ENCODE data around the gene LCAT. TPM values are rescaled to one million over a fixed set of nuclear protein-coding genes. Genes with fewer than 3 reads are reported as not detected.

The LCAT gene
- total RNA-seq, 6 experiments from 2014 or later = 17.6 to 21.8 (median 19.8) TPM

DNA sequence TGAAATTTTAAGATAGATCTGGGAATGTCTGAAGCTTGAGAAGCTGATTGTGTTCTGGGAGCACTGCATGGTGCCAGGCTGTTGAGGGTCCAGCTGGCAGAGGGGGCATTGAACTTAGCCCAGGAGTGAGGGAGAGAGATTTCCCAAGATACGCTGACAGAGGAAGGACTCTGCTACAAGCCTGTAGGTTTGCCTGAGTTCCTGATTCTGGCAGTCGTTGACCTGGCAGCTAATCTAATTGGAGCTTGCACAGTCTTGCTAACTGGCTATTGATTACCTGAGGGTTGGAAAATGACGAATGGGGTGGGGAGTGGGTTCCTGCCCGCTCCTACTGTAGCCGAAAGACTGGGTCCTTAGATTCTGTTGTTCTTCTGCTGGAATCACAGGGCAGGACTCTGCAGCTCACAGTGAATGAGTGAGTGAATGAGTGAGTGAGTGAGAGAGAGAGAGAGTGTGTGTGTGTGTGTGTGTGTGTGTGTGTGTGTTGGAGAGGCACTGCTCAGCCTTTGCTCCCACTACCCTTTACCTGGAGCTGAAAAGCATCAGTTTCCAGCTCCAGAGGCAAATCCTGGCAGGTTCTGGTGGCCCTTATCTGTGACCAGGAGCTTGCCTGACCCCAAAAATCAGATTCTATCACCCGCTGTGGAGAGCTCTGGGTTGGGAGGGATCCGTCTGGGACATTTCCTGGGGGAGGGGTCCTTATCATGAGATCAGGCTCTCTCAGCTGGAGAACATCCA lies 29.0 kb downstream of the LCAT start:
- no peak for DNase-seq
- Mint-ChIP-seq H3K4me3 (no peak overlapping the region), H3K36me3 (ENCODE audit: low read depth) (peaks cover 5% of the 10 kb centered on the region; the same call in 1 of the 2 replicates), H3K4me1 (ENCODE audit: low read depth) (peaks cover 54% of the 10 kb centered on the region), H3K27ac (peak overlapping the region; percentile 61; the same call in 1 of the 2 replicates), H3K9me3 (no peaks in the 10 kb centered on the region), H3K27me3 (ENCODE audit: insufficient read depth) (peaks cover 3% of the 10 kb centered on the region)
- TF ChIP-seq, protein P1, sequence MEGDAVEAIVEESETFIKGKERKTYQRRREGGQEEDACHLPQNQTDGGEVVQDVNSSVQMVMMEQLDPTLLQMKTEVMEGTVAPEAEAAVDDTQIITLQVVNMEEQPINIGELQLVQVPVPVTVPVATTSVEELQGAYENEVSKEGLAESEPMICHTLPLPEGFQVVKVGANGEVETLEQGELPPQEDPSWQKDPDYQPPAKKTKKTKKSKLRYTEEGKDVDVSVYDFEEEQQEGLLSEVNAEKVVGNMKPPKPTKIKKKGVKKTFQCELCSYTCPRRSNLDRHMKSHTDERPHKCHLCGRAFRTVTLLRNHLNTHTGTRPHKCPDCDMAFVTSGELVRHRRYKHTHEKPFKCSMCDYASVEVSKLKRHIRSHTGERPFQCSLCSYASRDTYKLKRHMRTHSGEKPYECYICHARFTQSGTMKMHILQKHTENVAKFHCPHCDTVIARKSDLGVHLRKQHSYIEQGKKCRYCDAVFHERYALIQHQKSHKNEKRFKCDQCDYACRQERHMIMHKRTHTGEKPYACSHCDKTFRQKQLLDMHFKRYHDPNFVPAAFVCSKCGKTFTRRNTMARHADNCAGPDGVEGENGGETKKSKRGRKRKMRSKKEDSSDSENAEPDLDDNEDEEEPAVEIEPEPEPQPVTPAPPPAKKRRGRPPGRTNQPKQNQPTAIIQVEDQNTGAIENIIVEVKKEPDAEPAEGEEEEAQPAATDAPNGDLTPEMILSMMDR (IDR thresholded peaks at IDR 0.05) = no peak

DNA sequence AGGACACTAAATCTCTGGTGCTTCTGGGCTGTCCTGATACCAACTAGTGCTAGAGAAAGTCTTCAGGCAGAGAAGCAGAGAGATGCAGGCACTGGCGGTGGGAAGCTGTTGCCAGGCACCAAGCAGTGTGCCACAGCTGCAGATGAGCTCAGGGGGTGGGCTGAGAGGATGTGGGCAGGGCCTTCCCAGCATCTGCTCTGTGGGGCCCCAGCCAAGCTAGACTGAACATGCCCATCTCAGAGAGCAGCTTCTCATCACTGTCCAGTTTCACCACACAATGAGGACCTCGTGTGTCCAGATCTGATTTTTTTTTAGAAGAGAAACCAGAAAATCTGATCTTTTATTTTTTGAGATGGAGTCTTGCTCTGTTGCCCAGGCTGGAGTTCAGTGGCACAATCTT lies 33.8 kb downstream of the LCAT start:
- Mint-ChIP-seq H3K36me3 (ENCODE audit: low read depth) (peaks cover 5% of the 10 kb centered on the region), H3K4me1 (ENCODE audit: low read depth) (peaks cover 6% of the 10 kb centered on the region), H3K4me3 (no peak overlapping the region), H3K9me3 (no peaks in the 10 kb centered on the region), H3K27ac (no peak overlapping the region), H3K27me3 (ENCODE audit: insufficient read depth) (no peaks in the 10 kb centered on the region; the same call in 1 of the 2 replicates)
- TF ChIP-seq, protein P1 (IDR thresholded peaks at IDR 0.05) = no peak
- no peak for DNase-seq

DNA sequence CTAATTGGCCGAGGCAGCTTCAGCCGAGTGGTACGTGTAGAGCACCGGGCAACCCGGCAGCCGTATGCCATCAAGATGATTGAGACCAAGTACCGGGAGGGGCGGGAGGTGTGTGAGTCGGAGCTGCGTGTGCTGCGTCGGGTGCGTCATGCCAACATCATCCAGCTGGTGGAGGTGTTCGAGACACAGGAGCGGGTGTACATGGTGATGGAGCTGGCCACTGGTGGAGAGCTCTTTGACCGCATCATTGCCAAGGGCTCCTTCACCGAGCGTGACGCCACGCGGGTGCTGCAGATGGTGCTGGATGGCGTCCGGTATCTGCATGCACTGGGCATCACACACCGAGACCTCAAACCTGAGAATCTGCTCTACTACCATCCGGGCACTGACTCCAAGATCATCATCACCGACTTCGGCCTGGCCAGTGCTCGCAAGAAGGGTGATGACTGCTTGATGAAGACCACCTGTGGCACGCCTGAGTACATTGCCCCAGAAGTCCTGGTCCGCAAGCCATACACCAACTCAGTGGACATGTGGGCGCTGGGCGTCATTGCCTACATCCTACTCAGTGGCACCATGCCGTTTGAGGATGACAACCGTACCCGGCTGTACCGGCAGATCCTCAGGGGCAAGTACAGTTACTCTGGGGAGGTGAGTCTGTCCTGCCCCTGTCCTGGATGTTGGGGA lies 34.7 kb downstream of the LCAT start:
- H3K36me3 Mint-ChIP-seq (ENCODE audit: low read depth) = no peaks in the 10 kb centered on the region; the same call in 1 of the 2 replicates
- H3K27me3 Mint-ChIP-seq (ENCODE audit: insufficient read depth) = no peaks in the 10 kb centered on the region; the same call in 1 of the 2 replicates
- no peaks in the 10 kb centered on the region for H3K4me1 Mint-ChIP-seq (ENCODE audit: low read depth)
- TF ChIP-seq, protein P1 (IDR thresholded peaks at IDR 0.05) = no peak
- H3K27ac Mint-ChIP-seq = no peak overlapping the region
- no peak overlapping the region for H3K4me3 Mint-ChIP-seq
- H3K9me3 Mint-ChIP-seq = no peaks in the 10 kb centered on the region
- no peak for DNase-seq

DNA sequence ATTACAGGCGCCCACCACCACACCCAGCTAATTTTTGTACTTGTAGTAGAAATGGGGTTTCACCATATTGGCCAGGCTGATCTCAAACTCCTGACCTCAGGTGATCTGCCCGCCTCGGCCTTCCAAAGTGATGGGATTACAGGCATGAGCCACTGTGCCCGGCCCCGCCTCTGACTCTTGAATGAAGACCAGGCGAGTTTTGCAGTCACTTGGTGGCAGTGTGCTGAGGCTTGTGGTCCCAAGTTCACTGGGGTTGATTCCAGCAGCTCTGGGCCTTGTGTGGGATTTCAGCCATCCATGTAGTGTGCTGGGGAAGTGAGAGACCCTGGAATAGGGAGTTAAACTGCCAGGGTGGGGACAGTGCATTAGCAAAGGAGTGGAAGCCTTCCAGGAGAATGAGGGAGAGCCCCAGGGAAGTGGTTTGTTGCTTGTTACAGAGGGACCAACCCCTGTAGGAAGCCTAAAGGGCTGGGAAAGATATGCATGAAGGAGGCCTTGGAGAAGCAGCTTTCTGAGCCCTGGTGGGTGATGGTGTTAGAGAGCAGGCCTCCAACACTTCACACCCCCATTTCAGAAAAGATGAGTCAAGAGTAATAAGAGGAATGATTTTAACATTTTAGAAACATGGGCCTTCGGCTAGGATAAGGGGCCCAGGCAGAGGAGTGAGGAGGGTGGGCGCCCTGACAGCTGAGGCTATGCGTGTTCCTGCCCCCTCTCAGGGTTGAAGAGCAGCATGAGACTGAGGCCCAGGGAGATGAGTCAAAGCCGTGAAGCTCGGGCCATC lies 36.3 kb downstream of the LCAT start:
- H3K9me3 Mint-ChIP-seq = no peaks in the 10 kb centered on the region
- TF ChIP-seq, protein P1 (IDR thresholded peaks at IDR 0.05) = no peak
- no peak for DNase-seq
- H3K27ac Mint-ChIP-seq = no peak overlapping the region
- no peaks in the 10 kb centered on the region; the same call in 1 of the 2 replicates for H3K27me3 Mint-ChIP-seq (ENCODE audit: insufficient read depth)
- no peaks in the 10 kb centered on the region; the same call in 1 of the 2 replicates for H3K36me3 Mint-ChIP-seq (ENCODE audit: low read depth)
- H3K4me1 Mint-ChIP-seq (ENCODE audit: low read depth) = no peaks in the 10 kb centered on the region
- no peak overlapping the region for H3K4me3 Mint-ChIP-seq

DNA sequence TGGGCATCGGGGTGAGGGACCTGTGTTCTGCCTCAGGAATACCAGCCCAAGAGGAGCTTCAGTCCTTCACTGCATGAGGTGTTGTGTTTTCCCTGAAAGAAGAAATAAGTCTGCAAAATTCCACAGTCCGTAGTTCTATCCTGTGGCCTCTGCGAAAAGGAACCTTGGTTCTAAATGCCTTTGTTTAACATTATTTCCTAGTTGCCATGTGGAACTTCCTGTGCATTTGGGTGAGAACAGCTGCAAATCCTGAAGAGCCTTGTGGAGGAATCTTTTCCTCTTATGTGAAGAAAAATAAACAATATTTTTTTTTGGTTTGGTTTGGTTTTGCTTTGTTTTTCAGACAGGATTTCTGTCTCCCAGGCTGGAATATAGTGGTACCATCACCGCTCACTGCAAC lies 41.1 kb downstream of the LCAT start:
- TF ChIP-seq, protein P1 (IDR thresholded peaks at IDR 0.05) = no peak
- no peaks in the 10 kb centered on the region for H3K4me1 Mint-ChIP-seq (ENCODE audit: low read depth)
- no peak overlapping the region; the same call in 1 of the 2 replicates for H3K27ac Mint-ChIP-seq
- H3K9me3 Mint-ChIP-seq = no peaks in the 10 kb centered on the region
- no peak for DNase-seq
- H3K27me3 Mint-ChIP-seq (ENCODE audit: insufficient read depth) = no peaks in the 10 kb centered on the region
- H3K36me3 Mint-ChIP-seq (ENCODE audit: low read depth) = no peaks in the 10 kb centered on the region
- H3K4me3 Mint-ChIP-seq = no peak overlapping the region
